ENCODE data around the gene KCNQ4. TPM values are rescaled to one million over a fixed set of nuclear protein-coding genes. Genes with fewer than 3 reads are reported as not detected.

The KCNQ4 gene
- total and polyA plus RNA-seq, 2 of the 13 experiments (the other 11 are each of a cell fraction or from before 2014, with no cell fraction given): 0.02 to 0.09 TPM

DNA sequence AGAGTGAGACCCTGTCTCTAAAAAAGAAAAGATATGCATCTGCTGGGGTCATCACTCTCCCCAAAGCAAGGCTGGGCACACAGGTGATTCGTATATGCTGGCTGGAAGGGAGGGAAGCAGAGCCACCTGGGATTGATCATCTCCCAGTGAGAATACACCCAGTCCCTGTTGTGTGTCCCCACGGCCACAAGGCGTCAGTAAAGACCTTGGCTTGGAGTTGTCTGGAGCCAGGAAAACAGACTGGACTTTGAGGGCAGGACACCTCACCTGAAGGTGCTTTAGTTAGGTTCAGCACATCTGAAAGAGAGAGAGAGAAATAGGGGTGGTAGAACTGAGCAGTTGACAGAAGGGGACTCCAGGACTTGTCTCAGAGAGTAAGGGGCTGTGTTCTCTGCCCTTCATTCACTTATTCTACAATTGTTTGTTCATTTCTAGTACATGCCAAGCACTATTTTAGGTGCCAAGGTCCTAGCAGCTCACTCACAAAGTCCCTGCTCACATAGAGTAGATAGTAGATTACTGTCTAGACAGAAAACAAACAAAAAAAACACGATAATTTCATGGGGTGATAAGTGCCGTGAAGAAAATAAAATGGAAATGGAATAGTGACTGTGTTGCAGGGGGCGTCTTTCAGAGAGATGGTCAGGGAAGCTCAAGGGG, 65.1 kb downstream of the KCNQ4 start (continued):
- TF ChIP-seq, protein P1, sequence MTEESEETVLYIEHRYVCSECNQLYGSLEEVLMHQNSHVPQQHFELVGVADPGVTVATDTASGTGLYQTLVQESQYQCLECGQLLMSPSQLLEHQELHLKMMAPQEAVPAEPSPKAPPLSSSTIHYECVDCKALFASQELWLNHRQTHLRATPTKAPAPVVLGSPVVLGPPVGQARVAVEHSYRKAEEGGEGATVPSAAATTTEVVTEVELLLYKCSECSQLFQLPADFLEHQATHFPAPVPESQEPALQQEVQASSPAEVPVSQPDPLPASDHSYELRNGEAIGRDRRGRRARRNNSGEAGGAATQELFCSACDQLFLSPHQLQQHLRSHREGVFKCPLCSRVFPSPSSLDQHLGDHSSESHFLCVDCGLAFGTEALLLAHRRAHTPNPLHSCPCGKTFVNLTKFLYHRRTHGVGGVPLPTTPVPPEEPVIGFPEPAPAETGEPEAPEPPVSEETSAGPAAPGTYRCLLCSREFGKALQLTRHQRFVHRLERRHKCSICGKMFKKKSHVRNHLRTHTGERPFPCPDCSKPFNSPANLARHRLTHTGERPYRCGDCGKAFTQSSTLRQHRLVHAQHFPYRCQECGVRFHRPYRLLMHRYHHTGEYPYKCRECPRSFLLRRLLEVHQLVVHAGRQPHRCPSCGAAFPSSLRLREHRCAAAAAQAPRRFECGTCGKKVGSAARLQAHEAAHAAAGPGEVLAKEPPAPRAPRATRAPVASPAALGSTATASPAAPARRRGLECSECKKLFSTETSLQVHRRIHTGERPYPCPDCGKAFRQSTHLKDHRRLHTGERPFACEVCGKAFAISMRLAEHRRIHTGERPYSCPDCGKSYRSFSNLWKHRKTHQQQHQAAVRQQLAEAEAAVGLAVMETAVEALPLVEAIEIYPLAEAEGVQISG (CRISPR knock-in tag; IDR thresholded peaks at IDR 0.05): no peak
- TF ChIP-seq SALL1 (CRISPR knock-in tag; IDR thresholded peaks at IDR 0.05) (peak; percentile 53; the same call in 1 of the 2 replicates), ZKSCAN8 (CRISPR knock-in tag; IDR thresholded peaks at IDR 0.05; ENCODE audit: borderline replicate concordance) (0 out of 2 replicates have a peak, but pooled peaks have one; percentile 50), SMC3 (IDR thresholded peaks at IDR 0.05; ENCODE audit: low read length) (peak; percentile 99), MIXL1 (CRISPR knock-in tag; IDR thresholded peaks at IDR 0.05) (peak; percentile 31; the same call in 1 of the 2 replicates), DNMT3B (CRISPR knock-in tag; conservative IDR thresholded peaks at IDR 0.05) (0 out of 2 replicates have a peak, but pooled peaks have one; percentile 35), SMAD3 (CRISPR knock-in tag; IDR thresholded peaks at IDR 0.05) (peak; percentile 68; the same call in 1 of the 2 replicates), STAG1 (CRISPR knock-in tag; IDR thresholded peaks at IDR 0.05) (peak; percentile 99), KLF6 (CRISPR knock-in tag; IDR thresholded peaks at IDR 0.05) (peak; percentile 43; the same call in 1 of the 2 replicates), TGIF2 (CRISPR knock-in tag; IDR thresholded peaks at IDR 0.05) (0 out of 2 replicates have a peak, but pooled peaks have one; percentile 47), ZFP36L1 (CRISPR knock-in tag; IDR thresholded peaks at IDR 0.05) (no peak), PTBP1 (IDR thresholded peaks at IDR 0.05; ENCODE audit: low read depth, low read length, poor library complexity, severe bottlenecking) (no peak), XRCC5 (optimal IDR thresholded peaks at IDR 0.05; ENCODE audit: low read length) (peak; percentile 77), PPARG (CRISPR knock-in tag; conservative IDR thresholded peaks at IDR 0.05) (no peak), MXD1 (CRISPR knock-in tag; IDR thresholded peaks at IDR 0.05) (no peak)

All from HepG2 (cell line).